WTC11 (cell line): Measurements from ENCODE around the gene KLHDC3. TPM values are rescaled to one million over a fixed set of nuclear protein-coding genes. Genes with fewer than 3 reads are reported as not detected.

Source experiments
- ATAC-seq: fragments of 200-7000 bp; cut with Tn5 transposase; 2 replicates; pipeline ENCODE4 v1.10.0; 2021; ENCODE audit warnings: mild to moderate bottlenecking, moderate library complexity
- CTCF ChIA-PET: fragments of 300-600 bp; sonication (Branson Sonifier 250); formaldehyde crosslinking; loops from one replicate; lab custom pipeline; 2021; ENCODE audit warnings: antibody characterized with exemption; lab: Charles Lee
- POLR2A ChIA-PET: fragments of 350-600 bp; sonication (Branson Sonifier 250); formaldehyde crosslinking; loops from one replicate; lab custom pipeline; 2021; ENCODE audit warnings: antibody characterized with exemption; lab: Charles Lee
- DNase-seq: peaks from one replicate; pipeline ENCODE4 v3.0.0; 2021; ENCODE audit warnings: low spot score
- H3K27ac Mint-ChIP-seq: 2 replicates; pipeline ENCODE4 v1.8.0; 2021; ENCODE audit warnings: mixed read lengths
- H3K27me3 Mint-ChIP-seq: 2 replicates; pipeline ENCODE4 v1.8.0; 2021; ENCODE audit warnings: low read depth, mild to moderate bottlenecking, moderate library complexity, mixed read lengths
- H3K36me3 Mint-ChIP-seq: 2 replicates; pipeline ENCODE4 v1.8.0; 2021; ENCODE audit warnings: mixed read lengths
- H3K4me1 Mint-ChIP-seq: 2 replicates; pipeline ENCODE4 v1.8.0; 2022; ENCODE audit warnings: mixed read lengths
- H3K4me3 Mint-ChIP-seq: 2 replicates; pipeline ENCODE4 v1.8.0; 2021; ENCODE audit warnings: mild to moderate bottlenecking, moderate library complexity, mixed read lengths
- H3K9me3 Mint-ChIP-seq: 2 replicates; pipeline ENCODE4 v1.8.0; 2021; ENCODE audit warnings: mixed read lengths
- ATF3 ChIP-seq: sonication (generic); formaldehyde crosslinking; conservative IDR thresholded peaks from 2 replicates; pipeline ENCODE4 v1.8.1; 2022; ENCODE audit warnings: mild to moderate bottlenecking, missing genetic modification reagents
- CBFB ChIP-seq: sonication (generic); formaldehyde crosslinking; IDR thresholded peaks from 2 replicates; pipeline ENCODE4 v1.8.1; 2022; ENCODE audit warnings: mild to moderate bottlenecking, low read depth, missing genetic modification reagents
- ESRRA ChIP-seq: sonication (generic); formaldehyde crosslinking; IDR thresholded peaks from 2 replicates; pipeline ENCODE4 v1.8.1; 2022; ENCODE audit warnings: mild to moderate bottlenecking, missing genetic modification reagents, borderline replicate concordance
- FOXP1 ChIP-seq: sonication (generic); formaldehyde crosslinking; IDR thresholded peaks from 2 replicates; pipeline ENCODE4 v1.8.0; 2022; ENCODE audit warnings: missing genetic modification reagents, mild to moderate bottlenecking, moderate library complexity, borderline replicate concordance
- HMGA2 ChIP-seq: fragments of 250-450 bp; sonication (Bioruptor Pico); IDR thresholded peaks from 2 replicates; pipeline ENCODE4 v1.4.0; 2021; ENCODE audit warnings: mild to moderate bottlenecking, moderate library complexity
- IRF2 ChIP-seq: sonication (generic); formaldehyde crosslinking; IDR thresholded peaks from 2 replicates; pipeline ENCODE4 v1.8.0; 2022; ENCODE audit warnings: low read depth, missing genetic modification reagents, borderline replicate concordance
- MXD4 ChIP-seq: fragments of 250-450 bp; sonication (Bioruptor Pico); IDR thresholded peaks from 2 replicates; pipeline ENCODE4 v1.8.0; 2021; ENCODE audit warnings: mild to moderate bottlenecking, moderate library complexity, borderline replicate concordance
- MYBL2 ChIP-seq: sonication (generic); formaldehyde crosslinking; IDR thresholded peaks from 2 replicates; pipeline ENCODE4 v1.8.1; 2023; ENCODE audit warnings: mild to moderate bottlenecking, moderate library complexity, missing genetic modification reagents
- NR1H2 ChIP-seq: sonication (generic); formaldehyde crosslinking; IDR thresholded peaks from 2 replicates; pipeline ENCODE4 v1.9.0; 2021; ENCODE audit warnings: mild to moderate bottlenecking, moderate library complexity, missing genetic modification reagents
- RELA ChIP-seq: sonication (generic); formaldehyde crosslinking; IDR thresholded peaks from 2 replicates; pipeline ENCODE4 v1.8.1; 2022; ENCODE audit warnings: missing genetic modification reagents, mild to moderate bottlenecking, borderline replicate concordance
- SMAD4 ChIP-seq: sonication (generic); formaldehyde crosslinking; IDR thresholded peaks from 2 replicates; pipeline ENCODE4 v1.8.0; 2022; ENCODE audit warnings: mild to moderate bottlenecking, missing genetic modification reagents
- TEAD1 ChIP-seq: sonication (generic); formaldehyde crosslinking; IDR thresholded peaks from 2 replicates; pipeline ENCODE4 v1.8.0; 2022; ENCODE audit warnings: mild to moderate bottlenecking, missing genetic modification reagents
- TP53 ChIP-seq: sonication (generic); formaldehyde crosslinking; IDR thresholded peaks from 2 replicates; pipeline ENCODE4 v1.8.1; 2023; ENCODE audit warnings: mild to moderate bottlenecking, missing genetic modification reagents
- ZBTB21 ChIP-seq: sonication (generic); formaldehyde crosslinking; IDR thresholded peaks from 2 replicates; pipeline ENCODE4 v1.8.1; 2023; ENCODE audit warnings: mild to moderate bottlenecking, missing genetic modification reagents, borderline replicate concordance
- ZNF138 ChIP-seq: sonication (generic); formaldehyde crosslinking; conservative IDR thresholded peaks from 2 replicates; pipeline ENCODE4 v1.8.1; 2022; ENCODE audit warnings: mild to moderate bottlenecking, moderate library complexity, missing genetic modification reagents
- ZNF396 ChIP-seq: fragments of 250-450 bp; sonication (Bioruptor Pico); IDR thresholded peaks from 2 replicates; pipeline ENCODE4 v1.8.0; 2021; ENCODE audit warnings: mild to moderate bottlenecking, moderate library complexity, borderline replicate concordance
- ZNF416 ChIP-seq: fragments of 250-450 bp; sonication (Bioruptor Pico); IDR thresholded peaks from 2 replicates; pipeline ENCODE4 v1.9.0; 2021; ENCODE audit warnings: mild to moderate bottlenecking, inconsistent platforms
- ZNF423 ChIP-seq: fragments of 250-450 bp; sonication (Bioruptor Pico); IDR thresholded peaks from 2 replicates; pipeline ENCODE4 v2.1.2; 2022; ENCODE audit warnings: mild to moderate bottlenecking, moderate library complexity
- ZNF671 ChIP-seq: fragments of 250-450 bp; sonication (Bioruptor Pico); IDR thresholded peaks from 2 replicates; pipeline ENCODE4 v1.8.0; 2021; ENCODE audit warnings: mild to moderate bottlenecking
- total RNA-seq: library from RNA; stranded (reverse); gene quantifications from 3 replicates; pipeline ENCODE4 v1.2.3, GENCODE V29; 2021
- TF ChIP-seq, protein P1 (sequence below): sonication (generic); formaldehyde crosslinking; IDR thresholded peaks from 2 replicates; pipeline ENCODE4 v1.8.1; 2023; ENCODE audit warnings: mild to moderate bottlenecking, missing genetic modification reagents
- TF ChIP-seq, protein P2 (sequence below): fragments of 250-450 bp; sonication (Bioruptor Pico); IDR thresholded peaks from 2 replicates; pipeline ENCODE4 v1.9.0; 2021; ENCODE audit warnings: moderate library complexity, mild to moderate bottlenecking, inconsistent platforms, borderline replicate concordance

The KLHDC3 gene
- total RNA-seq, 1 experiment from 2014 or later = 172 TPM

DNA sequence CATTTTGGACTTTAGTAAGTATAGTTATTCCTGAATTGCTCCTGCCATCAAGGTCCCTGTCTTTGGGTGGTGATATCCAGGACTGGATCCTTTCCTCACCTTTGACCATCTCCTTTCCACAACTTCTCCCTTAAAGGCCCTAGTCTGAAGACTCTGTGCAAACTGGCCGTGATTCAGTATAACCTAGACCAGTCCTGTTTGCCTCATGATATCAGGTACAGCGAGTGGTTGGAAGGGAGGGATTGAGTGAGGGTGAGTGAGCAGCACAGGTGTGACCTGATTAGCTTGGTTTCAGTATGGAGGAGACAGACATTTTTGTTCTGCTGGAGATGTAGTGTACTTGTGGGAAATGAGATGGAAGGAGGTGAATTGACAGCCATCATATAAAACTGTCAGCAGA, 5.1 kb downstream of the KLHDC3 start:
- POLR2A ChIA-PET = no interaction called here

DNA sequence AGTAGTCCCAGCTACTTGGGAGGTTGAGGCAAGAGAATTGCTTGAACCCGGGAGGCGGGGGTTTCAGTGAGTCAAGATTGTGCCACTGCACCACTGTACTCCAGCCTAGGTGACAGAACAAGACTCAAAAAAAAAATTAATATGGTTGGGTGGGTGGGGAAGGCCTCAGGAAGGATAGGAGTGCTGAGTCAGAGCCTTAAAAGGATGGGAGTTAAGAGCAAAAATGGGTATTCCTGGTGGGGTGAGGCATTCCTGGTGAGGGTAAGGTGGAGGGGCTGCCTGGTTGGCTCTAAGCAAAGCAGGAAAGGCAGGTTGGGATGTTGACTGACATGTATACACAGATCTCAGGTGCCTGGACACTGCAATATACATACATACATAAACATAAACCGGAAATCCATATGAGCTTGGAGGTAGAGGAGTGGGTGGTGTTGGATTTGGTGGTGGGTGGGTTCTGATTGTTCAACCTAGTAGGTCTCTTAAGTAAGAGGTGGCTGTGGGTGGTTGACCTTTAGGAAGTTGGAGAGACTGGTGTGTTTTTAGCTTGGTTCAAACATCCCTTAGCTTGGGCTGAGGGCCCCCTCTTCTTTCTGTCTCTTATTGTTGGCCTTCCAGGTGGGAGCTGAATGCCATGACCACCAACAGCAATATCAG, 6.1 kb downstream of the KLHDC3 start:
- DNase-seq (no peak), ATAC-seq (no peak)
- Mint-ChIP-seq H3K4me3 (peak overlapping the region; percentile 74), H3K27me3 (no peaks in the 10 kb centered on the region), H3K27ac (peak overlapping the region; percentile 85), H3K4me1 (peaks cover 14% of the 10 kb centered on the region), H3K9me3 (no peaks in the 10 kb centered on the region), H3K36me3 (peaks cover 37% of the 10 kb centered on the region)
- ChIA-PET POLR2A (interaction anchor here (0.7 to 3.1 kb wide), 6 partner anchors 15 to 150 kb away, joined by 3 to 12 read pairs (median 4); partner anchors contain the start of genes CNPY3, CUL7, PPP2R5D and SRF), CTCF (interaction anchor here (1.1 to 2.9 kb wide), 5 partner anchors 33 to 154 kb away, joined by 3 to 18 read pairs (median 5); partner anchors contain the start of genes CUL7 and GNMT)
- no peak for TF ChIP-seq TP53
- no peak for TF ChIP-seq FOXP1 (CRISPR knock-in tag)
- TF ChIP-seq ATF3 = no peak
- no peak for TF ChIP-seq ZNF138 (CRISPR knock-in tag)
- no peak for TF ChIP-seq CBFB (CRISPR knock-in tag)
- TF ChIP-seq SMAD4 = no peak
- TF ChIP-seq ZNF423 (CRISPR knock-in tag) = no peak
- no peak for TF ChIP-seq HMGA2 (CRISPR knock-in tag)
- TF ChIP-seq MYBL2 (CRISPR knock-in tag) = no peak
- TF ChIP-seq ZBTB21 = no peak
- TF ChIP-seq, protein P1, sequence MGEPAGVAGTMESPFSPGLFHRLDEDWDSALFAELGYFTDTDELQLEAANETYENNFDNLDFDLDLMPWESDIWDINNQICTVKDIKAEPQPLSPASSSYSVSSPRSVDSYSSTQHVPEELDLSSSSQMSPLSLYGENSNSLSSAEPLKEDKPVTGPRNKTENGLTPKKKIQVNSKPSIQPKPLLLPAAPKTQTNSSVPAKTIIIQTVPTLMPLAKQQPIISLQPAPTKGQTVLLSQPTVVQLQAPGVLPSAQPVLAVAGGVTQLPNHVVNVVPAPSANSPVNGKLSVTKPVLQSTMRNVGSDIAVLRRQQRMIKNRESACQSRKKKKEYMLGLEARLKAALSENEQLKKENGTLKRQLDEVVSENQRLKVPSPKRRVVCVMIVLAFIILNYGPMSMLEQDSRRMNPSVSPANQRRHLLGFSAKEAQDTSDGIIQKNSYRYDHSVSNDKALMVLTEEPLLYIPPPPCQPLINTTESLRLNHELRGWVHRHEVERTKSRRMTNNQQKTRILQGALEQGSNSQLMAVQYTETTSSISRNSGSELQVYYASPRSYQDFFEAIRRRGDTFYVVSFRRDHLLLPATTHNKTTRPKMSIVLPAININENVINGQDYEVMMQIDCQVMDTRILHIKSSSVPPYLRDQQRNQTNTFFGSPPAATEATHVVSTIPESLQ (CRISPR knock-in tag) = no peak
- TF ChIP-seq ZNF671 (CRISPR knock-in tag) = no peak
- no peak for TF ChIP-seq IRF2 (CRISPR knock-in tag)
- TF ChIP-seq, protein P2, sequence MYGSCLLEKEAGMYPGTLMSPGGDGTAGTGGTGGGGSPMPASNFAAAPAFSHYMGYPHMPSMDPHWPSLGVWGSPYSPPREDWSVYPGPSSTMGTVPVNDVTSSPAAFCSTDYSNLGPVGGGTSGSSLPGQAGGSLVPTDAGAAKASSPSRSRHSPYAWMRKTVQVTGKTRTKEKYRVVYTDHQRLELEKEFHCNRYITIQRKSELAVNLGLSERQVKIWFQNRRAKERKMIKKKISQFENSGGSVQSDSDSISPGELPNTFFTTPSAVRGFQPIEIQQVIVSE (CRISPR knock-in tag) = no peak
- no peak for TF ChIP-seq ZNF416 (CRISPR knock-in tag)
- no peak for TF ChIP-seq ESRRA (CRISPR knock-in tag)
- TF ChIP-seq RELA (CRISPR knock-in tag) = no peak
- TF ChIP-seq NR1H2 (CRISPR knock-in tag) = no peak
- TF ChIP-seq TEAD1 (CRISPR knock-in tag) = no peak

More for the DNA sequence above, 5.1 kb downstream of the KLHDC3 start:
- TF ChIP-seq TP53 = no peak
- Mint-ChIP-seq H3K27me3 (no peaks in the 10 kb centered on the region), H3K4me3 (no peak overlapping the region), H3K9me3 (no peaks in the 10 kb centered on the region), H3K4me1 (peaks cover 20% of the 10 kb centered on the region), H3K27ac (no peak overlapping the region), H3K36me3 (peaks cover 27% of the 10 kb centered on the region)
- CTCF ChIA-PET = interaction anchor here (1.2 kb wide), 1 partner anchor 55 kb away, joined by 3 read pairs; no protein-coding TSS in a partner anchor
- no peak for ATAC-seq
- DNase-seq = no peak

DNA sequence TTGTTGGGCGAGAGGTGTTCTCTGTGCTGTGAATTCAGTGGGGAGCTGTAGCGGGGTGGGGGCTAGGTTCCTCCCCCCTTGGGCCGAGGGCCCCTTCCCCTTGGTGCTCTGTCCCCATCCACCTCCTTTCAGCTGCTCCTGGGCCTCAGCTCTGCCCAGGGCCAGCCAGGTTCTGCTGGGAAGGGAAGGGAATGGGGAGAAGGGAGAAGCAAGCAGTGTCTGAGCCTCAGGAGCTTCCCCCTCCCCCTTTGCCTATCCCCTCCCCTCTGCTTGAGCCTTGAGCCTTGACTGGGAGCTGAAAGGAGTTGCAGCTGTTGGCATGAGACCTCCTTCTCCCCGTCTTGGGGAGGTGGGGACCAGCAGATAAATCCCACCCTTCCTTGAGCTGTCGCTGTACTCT, 6.8 kb downstream of the KLHDC3 start:
- H3K9me3 Mint-ChIP-seq = no peaks in the 10 kb centered on the region
- peak; percentile 84 for ATAC-seq

More for the DNA sequence above, 6.8 kb downstream of the KLHDC3 start:
- H3K4me1 Mint-ChIP-seq = peaks cover 12% of the 10 kb centered on the region
- ChIA-PET POLR2A (interaction anchor here (0.7 to 3.1 kb wide), 7 partner anchors 14 to 150 kb away, joined by 3 to 12 read pairs (median 3); partner anchors contain the start of genes CNPY3, CUL7, PEX6 and PPP2R5D), CTCF (interaction anchor here (0.8 to 2.9 kb wide), 8 partner anchors 14 to 154 kb away, joined by 3 to 18 read pairs (median 5); partner anchors contain the start of genes CUL7 and GNMT)
- no peaks in the 10 kb centered on the region for H3K27me3 Mint-ChIP-seq
- H3K4me3 Mint-ChIP-seq = peak overlapping the region; percentile 74
- H3K36me3 Mint-ChIP-seq = peaks cover 40% of the 10 kb centered on the region
- TF ChIP-seq ZNF396 (no peak), MXD4 (CRISPR knock-in tag) (no peak), NR1H2 (CRISPR knock-in tag) (no peak)
- TF ChIP-seq, protein P2 (CRISPR knock-in tag) = no peak
- TF ChIP-seq, all 79 proteins: peak for 0
- H3K27ac Mint-ChIP-seq = peak overlapping the region; percentile 87; the same call in 1 of the 2 replicates
- DNase-seq = peak; percentile 36
